SK-N-SH treated with all-trans-retinoic acid at 6 μM for 48 hours (cell line): ENCODE measurements around the gene CRACR2B.

Experiments
- ATAC-seq: fragments of 200-7000 bp; cut with Tn5 transposase; 3 replicates; pipeline ENCODE4 v1.9.1; 2020; ENCODE audit warnings: mild to moderate bottlenecking, moderate library complexity
- ARNTL ChIP-seq: fragments of 450-650 bp; formaldehyde crosslinking; IDR thresholded peaks from 2 replicates; pipeline ENCODE4 v1.5.0; 2020; ENCODE audit warnings: low read depth, mild to moderate bottlenecking, moderate library complexity, borderline replicate concordance
- BACH2 ChIP-seq: fragments of 250-450 bp; sonication (Bioruptor Pico); IDR thresholded peaks from 2 replicates; pipeline ENCODE4 v1.9.0; 2021; ENCODE audit warnings: mild to moderate bottlenecking, borderline replicate concordance
- CSDC2 ChIP-seq: fragments of 250-450 bp; sonication (Bioruptor Pico); IDR thresholded peaks from 2 replicates; pipeline ENCODE4 v1.5.0; 2020; ENCODE audit warnings: mild to moderate bottlenecking, moderate library complexity
- ESRRG ChIP-seq: fragments of 250-450 bp; sonication (Bioruptor Pico); IDR thresholded peaks from 2 replicates; pipeline ENCODE4 v1.6.1; 2021; ENCODE audit warnings: mild to moderate bottlenecking
- ISL1 ChIP-seq: fragments of 250-450 bp; sonication (Bioruptor Pico); IDR thresholded peaks from 2 replicates; pipeline ENCODE4 v2.1.2; 2022; ENCODE audit warnings: mild to moderate bottlenecking, moderate library complexity
- OSR1 ChIP-seq: fragments of 250-450 bp; sonication (Bioruptor Pico); IDR thresholded peaks from 2 replicates; pipeline ENCODE4 v1.8.0; 2022; ENCODE audit warnings: moderate library complexity, mild to moderate bottlenecking, inconsistent platforms
- PATZ1 ChIP-seq: fragments of 250-450 bp; sonication (Bioruptor Pico); IDR thresholded peaks from 2 replicates; pipeline ENCODE4 v1.8.0; 2020; ENCODE audit warnings: mild to moderate bottlenecking, moderate library complexity, borderline replicate concordance
- PPARA ChIP-seq: fragments of 250-450 bp; sonication (Bioruptor Pico); IDR thresholded peaks from 2 replicates; pipeline ENCODE4 v1.5.0; 2020; ENCODE audit warnings: mild to moderate bottlenecking, borderline replicate concordance
- RARB ChIP-seq: fragments of 250-450 bp; sonication (Bioruptor Pico); IDR thresholded peaks from 2 replicates; pipeline ENCODE4 v1.8.0; 2021; ENCODE audit warnings: mild to moderate bottlenecking, moderate library complexity
- SNAI2 ChIP-seq: fragments of 250-450 bp; sonication (Bioruptor Pico); IDR thresholded peaks from 2 replicates; pipeline ENCODE4 v1.5.0; 2020; ENCODE audit warnings: mild to moderate bottlenecking, moderate library complexity
- TCF4 ChIP-seq: fragments of 250-450 bp; sonication (Bioruptor Pico); IDR thresholded peaks from 2 replicates; pipeline ENCODE4 v1.8.0; 2021; ENCODE audit warnings: mild to moderate bottlenecking, moderate library complexity, borderline replicate concordance
- TOX ChIP-seq: fragments of 250-450 bp; sonication (Bioruptor Pico); IDR thresholded peaks from 2 replicates; pipeline ENCODE4 v1.8.0; 2021; ENCODE audit warnings: mild to moderate bottlenecking, moderate library complexity, borderline replicate concordance
- TSHZ2 ChIP-seq: fragments of 250-450 bp; sonication (Bioruptor Pico); IDR thresholded peaks from 2 replicates; pipeline ENCODE4 v1.5.0; 2020; ENCODE audit warnings: mild to moderate bottlenecking, moderate library complexity
- ZC3H10 ChIP-seq: fragments of 250-450 bp; sonication (Bioruptor Pico); IDR thresholded peaks from 2 replicates; pipeline ENCODE4 v1.5.1; 2021; ENCODE audit warnings: mild to moderate bottlenecking, moderate library complexity
- ZFP3 ChIP-seq: fragments of 250-450 bp; sonication (Bioruptor Pico); IDR thresholded peaks from 2 replicates; pipeline ENCODE4 v1.5.0; 2020; ENCODE audit warnings: mild to moderate bottlenecking, moderate library complexity
- ZFP30 ChIP-seq: fragments of 450-650 bp; formaldehyde crosslinking; IDR thresholded peaks from 2 replicates; pipeline ENCODE4 v1.5.0; 2022; ENCODE audit warnings: mild to moderate bottlenecking, moderate library complexity
- ZNF70 ChIP-seq: fragments of 450-650 bp; formaldehyde crosslinking; IDR thresholded peaks from 2 replicates; pipeline ENCODE4 v1.5.0; 2020; ENCODE audit warnings: mild to moderate bottlenecking, moderate library complexity
- ZNF8 ChIP-seq: fragments of 450-650 bp; formaldehyde crosslinking; IDR thresholded peaks from 2 replicates; pipeline ENCODE4 v1.5.0; 2020; ENCODE audit warnings: mild to moderate bottlenecking, moderate library complexity
- TF ChIP-seq, protein P1 (sequence below): fragments of 250-450 bp; sonication (Bioruptor Pico); IDR thresholded peaks from 2 replicates; pipeline ENCODE4 v1.5.1; 2020; ENCODE audit warnings: low read depth, mild to moderate bottlenecking, moderate library complexity
- TF ChIP-seq, protein P2 (sequence below): fragments of 250-450 bp; sonication (Bioruptor Pico); IDR thresholded peaks from 2 replicates; pipeline ENCODE4 v1.5.1; 2021; ENCODE audit warnings: mild to moderate bottlenecking, moderate library complexity

Gene CRACR2B

GRCh38 chr11:788953-789940 is 38.5 kb upstream of the CRACR2B start:
- peak; percentile 4 for ATAC-seq
- TF ChIP-seq ESRRG (CRISPR knock-in tag), result 0 out of 2 replicates have a peak, but pooled peaks have one; percentile 55
- TF ChIP-seq, protein P1, sequence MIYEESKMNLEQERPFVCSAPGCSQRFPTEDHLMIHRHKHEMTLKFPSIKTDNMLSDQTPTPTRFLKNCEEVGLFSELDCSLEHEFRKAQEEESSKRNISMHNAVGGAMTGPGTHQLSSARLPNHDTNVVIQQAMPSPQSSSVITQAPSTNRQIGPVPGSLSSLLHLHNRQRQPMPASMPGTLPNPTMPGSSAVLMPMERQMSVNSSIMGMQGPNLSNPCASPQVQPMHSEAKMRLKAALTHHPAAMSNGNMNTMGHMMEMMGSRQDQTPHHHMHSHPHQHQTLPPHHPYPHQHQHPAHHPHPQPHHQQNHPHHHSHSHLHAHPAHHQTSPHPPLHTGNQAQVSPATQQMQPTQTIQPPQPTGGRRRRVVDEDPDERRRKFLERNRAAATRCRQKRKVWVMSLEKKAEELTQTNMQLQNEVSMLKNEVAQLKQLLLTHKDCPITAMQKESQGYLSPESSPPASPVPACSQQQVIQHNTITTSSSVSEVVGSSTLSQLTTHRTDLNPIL (CRISPR knock-in tag), result no peak

DNA sequence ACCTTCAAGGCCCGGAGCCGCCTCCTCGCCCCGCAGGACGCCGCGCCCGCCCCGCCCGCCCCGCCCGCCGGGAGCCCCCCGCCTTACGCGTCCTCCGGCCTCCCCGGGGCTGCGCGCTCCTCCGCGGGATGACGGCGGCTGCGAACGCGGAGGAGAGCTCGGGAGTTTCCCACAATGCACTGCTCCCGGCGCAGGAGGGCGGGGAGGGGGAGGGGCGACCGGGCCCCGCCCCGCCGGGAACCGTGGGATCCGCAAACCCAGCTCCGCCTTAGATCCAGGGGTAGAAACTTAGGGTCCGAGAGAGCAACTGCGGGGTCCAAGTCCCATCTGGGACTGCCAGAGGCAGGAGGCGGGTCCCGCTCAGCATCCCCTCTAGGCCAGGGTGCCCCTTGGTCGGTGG is 37.8 kb upstream of the CRACR2B start, which contains the start of gene CEND1:
Gene CEND1, minus strand, starts transcription at position 148 of the 400 bp plus-strand sequence. CDS start 1,514 bp downstream, outside the sequence.
- TF ChIP-seq PPARA (CRISPR knock-in tag), result no peak
- TF ChIP-seq PATZ1 (CRISPR knock-in tag), result no peak
- TF ChIP-seq SNAI2 (CRISPR knock-in tag), result no peak
- TF ChIP-seq, protein P2, sequence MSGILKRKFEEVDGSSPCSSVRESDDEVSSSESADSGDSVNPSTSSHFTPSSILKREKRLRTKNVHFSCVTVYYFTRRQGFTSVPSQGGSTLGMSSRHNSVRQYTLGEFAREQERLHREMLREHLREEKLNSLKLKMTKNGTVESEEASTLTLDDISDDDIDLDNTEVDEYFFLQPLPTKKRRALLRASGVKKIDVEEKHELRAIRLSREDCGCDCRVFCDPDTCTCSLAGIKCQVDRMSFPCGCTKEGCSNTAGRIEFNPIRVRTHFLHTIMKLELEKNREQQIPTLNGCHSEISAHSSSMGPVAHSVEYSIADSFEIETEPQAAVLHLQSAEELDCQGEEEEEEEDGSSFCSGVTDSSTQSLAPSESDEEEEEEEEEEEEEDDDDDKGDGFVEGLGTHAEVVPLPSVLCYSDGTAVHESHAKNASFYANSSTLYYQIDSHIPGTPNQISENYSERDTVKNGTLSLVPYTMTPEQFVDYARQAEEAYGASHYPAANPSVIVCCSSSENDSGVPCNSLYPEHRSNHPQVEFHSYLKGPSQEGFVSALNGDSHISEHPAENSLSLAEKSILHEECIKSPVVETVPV, result no peak
- TF ChIP-seq ESRRG (CRISPR knock-in tag), result no peak
- TF ChIP-seq ISL1 (CRISPR knock-in tag), result no peak
- no peak for TF ChIP-seq TCF4
- TF ChIP-seq TOX (CRISPR knock-in tag), result no peak
- TF ChIP-seq ZC3H10 (CRISPR knock-in tag), result no peak
- no peak for TF ChIP-seq ARNTL
- no peak for TF ChIP-seq ZNF70
- no peak for TF ChIP-seq RARB (CRISPR knock-in tag)
- TF ChIP-seq ZFP30 (CRISPR knock-in tag), result no peak
- ATAC-seq, result peak; percentile 43

DNA sequence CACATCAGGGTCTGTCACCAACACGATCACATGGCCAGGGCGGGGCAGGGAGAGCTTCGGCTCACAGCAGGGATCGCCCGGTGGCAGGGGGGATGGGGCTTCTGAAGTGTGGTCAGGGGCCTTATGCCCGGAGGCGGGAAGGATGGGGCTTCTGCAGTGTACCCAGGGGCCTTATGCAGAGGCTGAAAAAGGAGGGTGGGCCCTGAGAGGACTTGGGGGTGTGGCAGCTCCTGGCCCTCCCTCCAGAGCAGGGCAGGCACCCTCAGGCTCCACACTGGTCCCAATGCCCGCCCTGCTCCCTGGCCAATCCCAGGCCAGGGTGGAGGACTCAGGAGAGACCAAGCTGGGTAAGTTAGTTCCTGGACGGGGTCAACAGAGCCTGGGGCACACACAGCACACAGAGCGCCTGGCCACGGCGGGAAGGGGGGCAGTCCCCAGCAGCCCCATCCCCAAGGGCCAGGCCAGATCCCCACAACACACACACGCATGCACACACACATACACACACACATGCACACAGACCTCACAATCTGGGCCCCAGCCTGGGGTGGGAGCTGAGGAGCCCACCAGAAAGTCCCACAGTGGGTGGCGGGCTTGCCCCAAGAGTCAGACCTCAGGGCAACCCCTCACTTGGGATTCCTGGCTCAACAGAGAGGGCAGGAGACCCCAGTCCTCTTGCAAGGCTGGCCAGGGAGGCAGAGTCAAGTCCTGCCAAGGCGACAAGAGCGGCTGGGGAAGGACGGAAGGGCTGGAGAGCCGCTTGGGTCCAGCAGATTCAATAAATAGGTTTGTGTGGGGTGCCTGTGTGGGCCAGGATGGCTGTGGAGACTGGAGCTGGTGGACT is 36.8 kb upstream of the CRACR2B start:
- TF ChIP-seq SNAI2 (CRISPR knock-in tag), result no peak
- no peak for TF ChIP-seq BACH2 (CRISPR knock-in tag)
- no peak for TF ChIP-seq PPARA (CRISPR knock-in tag)
- TF ChIP-seq TOX (CRISPR knock-in tag), result no peak
- no peak for TF ChIP-seq ISL1 (CRISPR knock-in tag)
- TF ChIP-seq OSR1 (CRISPR knock-in tag), result no peak
- no peak for TF ChIP-seq ZC3H10 (CRISPR knock-in tag)
- TF ChIP-seq TSHZ2, result no peak
- no peak for TF ChIP-seq ZFP30 (CRISPR knock-in tag)
- TF ChIP-seq, protein P1 (CRISPR knock-in tag), result no peak
- no peak for TF ChIP-seq ZFP3 (CRISPR knock-in tag)
- no peak for TF ChIP-seq ARNTL
- TF ChIP-seq ESRRG (CRISPR knock-in tag), result no peak
- no peak for TF ChIP-seq CSDC2 (CRISPR knock-in tag)
- TF ChIP-seq TCF4, result no peak
- no peak for TF ChIP-seq ZNF70
- TF ChIP-seq ZNF8 (CRISPR knock-in tag), result no peak
- TF ChIP-seq, all 23 proteins: peak for 0
- ATAC-seq, result peak; percentile 58
